ENCODE measurements around the gene HOXA10.

The HOXA10 gene

DNA sequence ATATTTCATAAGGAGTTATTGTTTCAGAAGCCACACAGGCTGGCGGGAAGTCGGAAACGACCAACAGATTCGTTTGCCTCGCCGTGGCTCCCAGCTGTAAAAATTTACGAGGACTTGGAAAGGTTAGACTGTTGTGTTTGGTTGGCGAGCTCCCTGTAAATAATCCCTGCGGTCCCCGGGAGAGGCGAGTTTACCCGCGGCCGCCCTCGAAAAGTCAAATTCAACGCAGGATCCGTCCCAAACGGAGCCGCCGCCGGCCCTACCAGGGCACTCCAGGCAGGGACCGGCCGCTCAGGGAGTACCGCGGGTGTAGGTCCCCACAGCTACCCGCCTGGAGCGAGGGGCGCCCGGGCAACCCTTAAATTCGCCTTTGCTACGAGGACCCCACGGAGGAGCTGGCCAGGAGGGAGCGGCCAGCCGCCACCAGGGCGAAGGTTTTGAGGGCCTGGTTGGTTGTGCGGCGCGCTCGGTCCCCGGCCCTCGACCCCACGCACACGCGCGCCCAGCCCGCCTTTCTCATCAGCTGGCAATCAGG lies 8.1 kb downstream of the HOXA10 start:
- DNase-seq = peak; percentile 51

DNA sequence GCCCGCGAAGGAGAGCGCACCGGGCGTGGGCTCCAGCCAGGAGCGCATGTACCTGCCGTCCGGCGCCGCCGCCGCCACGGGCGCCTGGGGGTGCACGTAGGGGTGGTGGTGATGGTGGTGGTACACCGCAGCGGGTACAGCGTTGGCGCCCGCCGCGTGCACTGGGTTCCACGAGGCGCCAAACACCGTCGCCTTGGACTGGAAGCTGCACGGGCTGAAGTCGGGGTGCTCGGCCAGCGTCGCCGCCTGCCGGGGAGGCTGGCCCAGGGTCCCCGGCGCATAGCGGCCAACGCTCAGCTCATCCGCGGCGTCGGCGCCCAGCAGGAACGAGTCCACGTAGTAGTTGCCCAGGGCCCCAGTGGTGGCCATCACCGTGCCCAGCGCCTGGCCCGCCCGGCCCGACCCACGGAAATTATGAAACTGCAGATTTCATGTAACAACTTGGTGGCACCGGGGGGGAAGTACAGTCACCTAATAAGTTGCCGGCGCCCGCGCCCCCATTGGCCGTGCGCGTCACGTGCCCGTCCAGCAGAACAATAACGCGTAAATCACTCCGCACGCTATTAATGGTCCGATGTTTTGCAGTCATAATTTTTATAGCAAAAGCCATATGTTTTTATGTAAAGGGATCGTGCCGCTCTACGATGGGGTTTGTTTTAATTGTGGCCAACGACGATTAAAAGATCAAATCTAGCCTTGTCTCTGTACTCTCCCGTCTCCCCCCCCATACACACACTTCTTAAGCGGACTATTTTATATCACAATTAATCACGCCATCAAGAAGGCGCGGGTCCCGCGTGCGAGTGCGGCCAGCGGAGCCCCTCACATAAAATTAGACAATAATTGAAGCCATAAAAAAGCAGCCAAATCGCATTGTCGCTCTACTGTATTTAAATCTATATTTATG lies 8.8 kb downstream of the HOXA10 start, which contains the start of gene HOXA9:
Gene HOXA9 (minus strand): TSS at position 449 of the 907 bp plus-strand sequence. CDS start 80 bp downstream, at position 369.
- peak; percentile 95 for DNase-seq

GRCh38 chr7:27164367-27165088 lies 9.6 kb downstream of the HOXA10 start:
- DNase-seq = no peak

DNA sequence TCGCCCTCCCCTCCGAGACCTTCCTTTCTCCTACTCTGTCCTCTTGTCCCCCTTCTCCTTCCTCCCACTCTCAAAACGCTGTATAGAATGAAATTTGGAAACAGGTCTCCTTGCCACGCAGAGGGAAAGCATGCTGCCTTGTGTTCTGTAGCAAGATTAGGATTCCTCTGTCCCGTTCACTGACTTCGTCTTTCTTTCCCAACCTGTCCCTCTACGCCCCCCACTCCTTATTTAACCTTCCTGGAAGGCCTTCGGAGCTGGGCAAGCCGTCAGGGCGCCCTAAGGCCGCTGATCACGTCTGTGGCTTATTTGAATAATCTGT lies 10.1 kb downstream of the HOXA10 start:
- no peak for DNase-seq

DNA sequence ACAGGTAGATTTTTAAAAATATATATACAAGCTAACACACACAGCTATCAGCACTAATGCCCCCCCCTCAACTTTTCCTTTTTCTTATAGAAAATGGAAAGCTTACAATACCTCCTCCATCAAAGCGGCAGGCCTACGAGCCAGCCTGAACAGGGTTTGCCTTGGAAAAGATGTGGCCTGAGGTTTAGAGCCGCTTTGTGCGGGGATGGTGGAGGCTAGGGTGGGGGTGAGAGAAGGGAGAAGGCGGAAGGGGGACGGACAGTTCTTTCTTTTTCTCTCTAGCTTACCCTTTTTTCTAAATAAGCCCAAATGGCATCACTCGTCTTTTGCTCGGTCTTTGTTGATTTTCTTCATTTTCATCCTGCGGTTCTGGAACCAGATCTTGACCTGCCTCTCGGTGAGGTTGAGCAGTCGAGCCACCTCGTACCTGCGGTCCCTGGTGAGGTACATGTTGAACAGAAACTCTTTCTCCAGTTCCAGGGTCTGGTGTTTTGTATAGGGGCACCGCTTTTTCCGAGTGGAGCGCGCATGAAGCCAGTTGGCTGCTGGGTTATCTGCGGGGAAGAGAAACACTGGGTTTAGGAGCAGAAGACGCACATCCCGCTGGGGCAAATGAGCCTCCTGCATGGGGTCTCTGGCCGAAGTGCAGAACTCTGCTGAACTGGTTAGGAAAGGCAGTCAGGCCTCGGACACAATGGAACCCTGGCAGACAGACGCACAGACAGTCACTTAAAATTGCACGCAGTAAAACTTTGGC lies 10.7 kb downstream of the HOXA10 start:
- DNase-seq = no peak

DNA sequence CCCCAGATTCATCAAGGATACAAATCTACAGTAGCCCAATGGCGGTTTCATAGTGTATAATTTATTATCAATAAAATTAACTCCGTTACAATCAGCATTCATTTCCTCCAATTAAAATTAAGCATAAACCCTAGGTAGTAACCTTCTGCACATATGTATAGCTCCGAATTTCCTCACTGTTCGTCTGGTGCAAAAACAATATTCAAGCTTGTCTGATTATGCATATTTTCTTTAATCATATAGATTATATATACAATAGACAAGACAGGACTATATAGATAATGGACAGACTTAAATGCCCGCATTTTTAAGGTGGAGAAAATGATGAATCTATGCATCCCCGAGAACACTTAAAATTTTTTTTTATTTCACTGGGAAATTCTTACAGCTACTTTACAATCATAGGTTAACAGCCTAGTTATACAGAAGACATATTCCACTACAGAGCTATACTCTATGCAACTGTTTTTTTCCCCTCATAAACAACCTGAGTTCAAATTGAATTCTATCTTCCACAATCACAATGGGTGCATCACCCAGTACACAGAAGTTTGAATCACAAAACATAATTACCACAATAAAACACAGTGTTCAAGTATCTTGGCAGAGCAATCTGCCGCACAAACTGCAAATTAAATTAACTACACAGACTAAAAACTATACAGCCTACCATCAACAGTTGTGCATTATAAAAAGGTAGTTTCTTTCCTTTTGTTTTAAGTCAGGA lies 11.4 kb downstream of the HOXA10 start:
- no peak for DNase-seq

DNA sequence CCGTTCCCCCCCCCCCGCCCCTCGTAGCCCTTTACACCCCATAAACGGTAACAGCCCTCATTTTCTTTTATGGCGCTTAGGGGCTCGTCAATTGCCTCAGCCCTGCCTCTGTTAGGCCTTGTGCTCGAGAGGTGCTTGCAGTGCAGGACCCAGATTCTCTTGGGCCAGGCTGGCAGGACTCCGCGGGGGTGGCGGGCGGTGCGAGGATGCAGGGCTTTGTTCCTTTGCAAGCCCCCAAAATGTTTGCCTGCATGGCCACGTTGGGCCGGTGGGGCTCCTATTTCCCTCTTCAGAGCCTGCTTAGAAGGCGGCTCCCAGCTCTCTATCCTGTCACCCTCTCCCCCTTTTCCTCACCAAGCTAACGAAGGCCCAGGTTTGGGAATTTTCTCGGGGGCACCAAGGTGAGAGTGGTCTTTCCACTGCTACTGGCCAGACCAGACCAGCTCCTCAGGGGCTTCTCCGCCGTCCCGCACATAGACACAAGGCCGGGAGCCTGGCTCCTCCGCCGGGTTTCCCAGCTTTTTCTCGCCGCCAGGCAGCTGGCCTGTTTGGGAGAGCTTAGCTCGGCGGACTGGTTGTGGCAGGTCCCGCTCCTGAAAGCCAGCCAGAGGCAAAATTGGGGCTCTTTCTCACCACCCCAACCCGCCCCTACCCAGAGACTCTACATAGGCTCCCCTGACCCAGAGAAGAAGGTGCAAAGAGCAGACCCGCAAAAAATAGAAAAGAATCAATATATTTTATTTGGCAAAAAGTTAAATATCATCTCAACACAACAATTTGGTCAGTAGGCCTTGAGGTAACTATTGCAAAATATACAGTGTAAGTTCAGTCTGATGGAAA lies 12.2 kb downstream of the HOXA10 start:
- DNase-seq = no peak

DNA sequence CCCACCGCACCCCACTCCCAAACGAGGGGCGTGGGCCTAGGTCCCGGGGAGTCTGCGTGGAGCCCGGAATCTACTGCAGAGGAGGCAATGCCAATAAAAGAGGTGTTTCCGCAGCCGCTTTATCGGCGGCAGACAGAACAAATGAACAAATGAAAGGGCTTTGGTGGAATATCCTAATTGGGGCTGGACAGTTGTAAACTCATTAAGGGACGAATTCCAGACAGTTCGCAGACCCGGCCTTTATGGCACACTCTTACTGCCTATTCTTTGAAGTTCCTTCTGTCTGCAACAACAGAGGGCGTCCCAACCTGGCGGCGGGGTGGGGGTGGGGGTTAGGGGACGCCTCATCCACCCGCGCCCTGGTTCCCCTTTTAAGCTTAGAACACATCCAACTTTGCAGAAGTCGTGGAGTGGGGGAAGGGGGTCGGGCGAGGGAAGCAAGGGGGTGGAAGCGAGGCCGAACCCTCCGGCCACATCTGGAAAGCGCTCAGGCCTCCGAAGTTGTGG lies 12.9 kb downstream of the HOXA10 start:
- DNase-seq = no peak

- DNase-seq = peak; percentile 81
These were observed 13.4 kb downstream of the HOXA10 start for GRCh38 chr7:27160546-27161213.

DNA sequence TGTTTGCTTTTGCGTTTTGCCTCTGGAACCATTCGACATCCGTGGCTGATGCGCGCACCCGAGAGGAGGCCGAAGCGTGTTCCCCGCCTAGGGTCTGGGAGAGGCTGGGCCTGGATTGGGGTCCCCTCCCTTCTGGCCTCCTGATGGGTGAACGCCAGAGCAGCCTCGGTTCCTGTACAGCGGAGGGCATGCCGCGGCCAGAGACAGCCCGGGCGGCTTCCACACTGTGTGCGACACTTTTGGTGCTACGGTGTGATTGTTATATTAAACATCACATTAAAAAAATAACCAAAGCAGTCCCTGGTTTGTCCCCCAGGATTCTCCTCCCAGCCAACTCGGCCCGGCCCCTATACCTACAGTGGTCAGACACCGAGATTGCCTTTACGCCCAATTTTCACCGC lies 14.0 kb downstream of the HOXA10 start:
- no peak for DNase-seq

GRCh38 chr7:27159266-27160144 lies 14.6 kb downstream of the HOXA10 start:
- no peak for DNase-seq

GRCh38 chr7:27158436-27159265 lies 15.5 kb downstream of the HOXA10 start:
- no peak for DNase-seq

GRCh38 chr7:27157702-27158431 lies 16.3 kb downstream of the HOXA10 start:
- no peak for DNase-seq

DNA sequence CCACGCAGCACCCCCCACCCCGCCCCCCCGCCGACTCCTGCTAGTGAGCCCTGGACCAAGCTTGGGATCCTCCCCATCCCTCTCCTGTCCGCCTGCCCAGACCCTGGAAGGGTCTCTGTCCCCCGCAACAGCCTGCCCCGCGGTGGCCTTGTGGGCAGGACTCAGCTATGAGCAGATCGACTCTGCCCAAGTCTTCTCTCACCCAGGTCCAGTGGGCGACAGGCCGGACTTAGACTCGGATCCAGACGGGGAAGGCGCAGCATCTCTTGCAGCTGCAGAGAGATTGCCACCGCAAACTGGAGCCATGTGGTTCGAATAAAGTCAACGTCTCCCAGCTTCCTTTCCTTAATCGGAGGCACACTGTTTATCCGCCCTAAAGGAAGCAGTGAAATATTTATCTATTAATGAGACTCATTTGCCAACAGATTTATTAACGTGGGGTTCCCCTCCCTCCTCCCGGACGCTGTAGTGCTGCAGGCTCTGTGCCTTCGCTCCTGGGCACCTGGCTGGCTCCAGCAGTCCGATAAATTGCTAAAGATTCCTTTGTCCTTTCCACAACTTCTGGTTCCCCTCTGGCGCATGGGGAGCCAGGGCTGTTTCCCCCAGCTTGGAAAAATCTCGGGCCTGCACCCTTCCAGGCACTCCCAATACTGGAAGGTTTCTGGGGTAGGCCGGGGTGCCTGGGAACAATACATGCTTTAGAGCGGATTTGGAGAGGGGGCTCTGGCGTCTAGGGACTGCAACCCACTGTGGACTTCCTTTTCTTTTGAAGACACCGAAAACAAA lies 17.0 kb downstream of the HOXA10 start:
- no peak for DNase-seq

- DNase-seq = peak; percentile 82
These were observed 17.6 kb downstream of the HOXA10 start, which contains the start of gene HOXA7 for GRCh38 chr7:27156508-27156898. HOXA7 (minus strand) TSS chr7:27156675; CDS start chr7:27156545, 130 bp downstream.

- DNase-seq = no peak
These were observed 18.2 kb downstream of the HOXA10 start for GRCh38 chr7:27155816-27156507.
